ENCODE measurements around the gene GZMM.

Gene GZMM

DNA sequence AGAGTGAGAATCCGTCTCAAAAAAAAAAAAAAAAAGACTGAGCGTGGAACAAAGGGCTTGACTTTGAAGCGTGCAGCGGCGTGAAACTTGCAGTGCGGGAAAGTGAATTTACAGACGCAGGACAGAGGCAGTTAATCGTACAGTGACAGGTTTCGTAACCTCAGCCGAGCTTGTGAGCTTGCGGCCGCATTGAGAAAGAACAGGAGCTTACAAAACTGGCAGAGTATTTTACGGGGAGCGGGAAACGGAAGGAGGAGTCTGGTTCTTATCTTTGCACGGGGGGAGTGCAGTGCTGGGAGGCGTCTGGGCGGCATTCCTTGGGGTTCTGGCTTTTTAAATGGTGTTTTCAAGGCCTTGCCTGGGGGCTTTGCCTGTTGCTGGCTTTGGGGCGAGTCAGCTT is 22.6 kb downstream of the GZMM start:
- no peak for DNase-seq (ENCODE audit: low read depth)
- in situ Hi-C loops (cut with HindIII; ENCODE audit: low sequenced_read_pairs): no loop called here
- TF ChIP-seq, protein P1, sequence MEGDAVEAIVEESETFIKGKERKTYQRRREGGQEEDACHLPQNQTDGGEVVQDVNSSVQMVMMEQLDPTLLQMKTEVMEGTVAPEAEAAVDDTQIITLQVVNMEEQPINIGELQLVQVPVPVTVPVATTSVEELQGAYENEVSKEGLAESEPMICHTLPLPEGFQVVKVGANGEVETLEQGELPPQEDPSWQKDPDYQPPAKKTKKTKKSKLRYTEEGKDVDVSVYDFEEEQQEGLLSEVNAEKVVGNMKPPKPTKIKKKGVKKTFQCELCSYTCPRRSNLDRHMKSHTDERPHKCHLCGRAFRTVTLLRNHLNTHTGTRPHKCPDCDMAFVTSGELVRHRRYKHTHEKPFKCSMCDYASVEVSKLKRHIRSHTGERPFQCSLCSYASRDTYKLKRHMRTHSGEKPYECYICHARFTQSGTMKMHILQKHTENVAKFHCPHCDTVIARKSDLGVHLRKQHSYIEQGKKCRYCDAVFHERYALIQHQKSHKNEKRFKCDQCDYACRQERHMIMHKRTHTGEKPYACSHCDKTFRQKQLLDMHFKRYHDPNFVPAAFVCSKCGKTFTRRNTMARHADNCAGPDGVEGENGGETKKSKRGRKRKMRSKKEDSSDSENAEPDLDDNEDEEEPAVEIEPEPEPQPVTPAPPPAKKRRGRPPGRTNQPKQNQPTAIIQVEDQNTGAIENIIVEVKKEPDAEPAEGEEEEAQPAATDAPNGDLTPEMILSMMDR (IDR thresholded peaks at IDR 0.05; ENCODE audit: low read depth, low read length, missing control alignments): no peak
- no peak overlapping the region for H3K4me3 ChIP-seq (ENCODE audit: low read depth, low read length)

DNA sequence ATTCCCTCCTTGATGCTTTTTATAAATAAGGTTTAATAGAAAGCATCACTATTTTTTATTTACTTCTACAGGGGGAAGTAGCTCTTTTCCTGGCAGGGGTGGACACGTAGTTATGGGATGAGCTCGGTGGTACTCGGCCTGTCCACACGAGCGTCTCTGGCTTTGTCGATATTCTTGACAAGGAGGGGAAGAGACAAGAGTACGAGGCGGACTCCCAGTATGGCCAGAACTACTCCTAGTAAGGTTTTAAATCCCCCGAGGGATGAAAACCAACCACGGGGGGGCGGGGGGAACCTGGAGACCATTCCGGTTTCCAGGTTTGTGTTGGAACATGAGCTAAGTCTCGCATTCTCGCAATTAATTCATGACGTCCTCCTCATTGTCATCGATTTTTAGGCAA is 23.0 kb downstream of the GZMM start:
- in situ Hi-C loops (cut with HindIII; ENCODE audit: low sequenced_read_pairs): no loop called here

DNA sequence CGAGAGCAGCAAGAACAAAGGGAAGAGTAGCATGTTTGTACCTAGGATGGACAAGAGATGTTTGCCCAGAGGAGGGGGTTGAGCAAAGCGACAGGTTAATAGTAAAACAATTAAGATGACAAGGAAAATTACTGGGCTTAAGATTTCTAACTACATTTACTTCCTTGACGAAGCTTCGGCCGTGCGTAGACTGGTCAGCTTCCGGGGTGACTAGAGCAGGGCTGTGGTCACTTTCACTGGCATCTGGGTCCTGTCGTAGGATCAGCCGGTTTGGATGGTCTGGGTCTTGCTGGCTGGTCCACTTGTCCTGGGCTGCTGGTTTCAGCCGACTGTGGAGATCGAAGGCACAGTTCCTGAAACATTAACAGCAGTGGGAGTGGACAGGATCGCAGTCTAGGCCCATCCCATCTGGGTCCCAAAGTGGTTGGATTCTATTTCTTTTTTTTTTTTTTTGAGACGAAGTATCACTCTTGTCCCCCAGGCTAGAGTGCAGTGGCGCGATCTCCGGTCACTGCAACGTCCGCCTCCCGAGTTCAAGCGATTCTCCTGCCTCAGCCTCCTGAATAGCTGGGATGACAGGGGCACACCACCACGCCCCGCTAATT is 23.5 kb downstream of the GZMM start:
- no peak for DNase-seq (ENCODE audit: low read depth)
- TF ChIP-seq, protein P1 (IDR thresholded peaks at IDR 0.05; ENCODE audit: low read depth, low read length, missing control alignments): no peak
- in situ Hi-C loops (cut with HindIII; ENCODE audit: low sequenced_read_pairs): no loop called here
- no peak overlapping the region for H3K4me3 ChIP-seq (ENCODE audit: low read depth, low read length)

More for the DNA sequence above, 23.0 kb downstream of the GZMM start:
- no peak for DNase-seq (ENCODE audit: low read depth)
- no peak overlapping the region for H3K4me3 ChIP-seq (ENCODE audit: low read depth, low read length)
- TF ChIP-seq, protein P1 (IDR thresholded peaks at IDR 0.05; ENCODE audit: low read depth, low read length, missing control alignments): no peak

DNA sequence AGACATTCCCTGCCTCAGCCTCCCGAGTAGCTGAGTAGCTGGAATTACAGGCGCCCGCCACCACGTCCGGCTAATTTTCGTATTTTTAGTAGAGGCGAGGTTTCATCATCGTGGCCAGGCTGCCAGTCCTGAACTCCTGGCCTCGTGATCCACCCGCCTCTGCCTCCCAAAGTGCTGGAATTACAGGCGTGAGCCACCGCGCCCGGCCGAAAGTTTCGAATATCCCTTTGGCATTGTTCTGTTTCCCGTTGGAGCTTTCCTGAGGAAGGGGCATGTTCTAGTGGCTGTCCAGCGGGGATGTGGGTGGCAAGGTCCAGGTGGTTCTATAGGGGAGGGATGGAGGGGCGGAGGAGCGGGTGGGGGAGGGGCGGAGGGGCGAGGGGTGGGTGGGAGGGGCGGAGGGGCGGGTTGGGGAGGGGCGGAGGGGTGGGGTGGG is 26.4 kb downstream of the GZMM start:
- TF ChIP-seq, protein P1 (IDR thresholded peaks at IDR 0.05; ENCODE audit: low read depth, low read length, missing control alignments): no peak
- no peak for DNase-seq (ENCODE audit: low read depth)
- H3K4me3 ChIP-seq (ENCODE audit: low read depth, low read length): no peak overlapping the region
- in situ Hi-C loops (cut with HindIII; ENCODE audit: low sequenced_read_pairs): no loop called here

DNA sequence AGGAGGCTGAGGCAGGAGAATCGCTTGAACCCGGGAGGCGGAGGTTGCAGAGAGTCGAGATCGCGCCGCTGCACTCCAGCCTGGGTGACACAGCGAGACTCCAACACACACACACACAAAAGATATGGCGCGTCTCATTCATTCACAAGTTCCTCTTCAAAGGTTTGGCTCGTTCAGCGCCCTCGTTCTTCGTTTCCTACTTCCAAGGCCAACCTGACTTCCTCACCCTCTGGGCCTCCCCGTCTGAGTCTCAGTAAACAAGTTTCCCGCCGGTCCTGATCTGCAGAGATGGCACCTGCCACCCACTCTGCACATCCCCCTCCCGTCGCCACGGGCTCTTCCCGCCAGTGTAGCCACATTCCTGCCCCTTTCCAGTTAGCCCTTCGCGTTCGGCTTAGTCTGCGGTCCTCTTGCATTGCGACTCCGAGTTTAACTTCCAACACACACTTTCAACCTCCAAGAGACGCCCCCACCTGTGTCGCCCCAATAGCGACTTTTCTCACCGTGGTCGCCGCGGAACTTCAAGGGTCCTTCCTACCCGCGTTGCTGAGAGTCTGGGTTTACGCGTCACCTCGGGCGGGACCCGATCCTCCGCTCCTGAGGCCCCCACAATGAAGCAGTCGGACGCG is 27.2 kb downstream of the GZMM start:
- TF ChIP-seq, protein P1 (IDR thresholded peaks at IDR 0.05; ENCODE audit: low read depth, low read length, missing control alignments): no peak
- peak overlapping the region; percentile 94 for H3K4me3 ChIP-seq (ENCODE audit: low read depth, low read length)
- in situ Hi-C loops (cut with HindIII; ENCODE audit: low sequenced_read_pairs): no loop called here
- DNase-seq (ENCODE audit: low read depth): no peak

DNA sequence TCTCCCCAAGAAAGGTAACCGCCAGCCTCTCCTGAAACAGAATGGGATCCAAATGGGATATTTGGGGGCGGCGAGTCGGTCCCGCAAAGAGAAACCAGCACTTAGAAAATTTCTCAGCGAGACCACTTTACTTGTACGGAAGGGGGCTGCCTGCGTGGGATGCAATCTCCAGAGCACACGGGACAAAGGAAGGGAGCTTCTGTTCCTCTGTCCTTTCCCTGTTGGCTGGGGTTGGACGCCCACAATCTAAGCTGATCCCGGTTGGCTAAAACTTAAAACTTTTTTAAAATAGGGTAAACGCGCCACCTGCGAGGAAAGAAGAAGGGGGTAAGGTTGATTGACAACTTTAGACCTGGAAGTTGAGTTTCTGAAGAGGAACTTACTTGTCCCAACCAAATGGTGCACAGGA is 27.7 kb downstream of the GZMM start:
- no peak for DNase-seq (ENCODE audit: low read depth)
- in situ Hi-C loops (cut with HindIII; ENCODE audit: low sequenced_read_pairs): no loop called here
- TF ChIP-seq, protein P1 (IDR thresholded peaks at IDR 0.05; ENCODE audit: low read depth, low read length, missing control alignments): no peak
- peak overlapping the region; percentile 94 for H3K4me3 ChIP-seq (ENCODE audit: low read depth, low read length)
